ENCODE measurements around the gene FAM72B. TPM values are rescaled to one million over a fixed set of nuclear protein-coding genes. Genes with fewer than 3 reads are reported as not detected.
"Not testable (repeated sequence)": the region's sequence is repeated elsewhere in the genome, so short reads cannot be mapped to it uniquely, and the experiment has no call there.

Gene FAM72B
- total RNA-seq, 1 donor from 2014 or later = 0.82 TPM

DNA sequence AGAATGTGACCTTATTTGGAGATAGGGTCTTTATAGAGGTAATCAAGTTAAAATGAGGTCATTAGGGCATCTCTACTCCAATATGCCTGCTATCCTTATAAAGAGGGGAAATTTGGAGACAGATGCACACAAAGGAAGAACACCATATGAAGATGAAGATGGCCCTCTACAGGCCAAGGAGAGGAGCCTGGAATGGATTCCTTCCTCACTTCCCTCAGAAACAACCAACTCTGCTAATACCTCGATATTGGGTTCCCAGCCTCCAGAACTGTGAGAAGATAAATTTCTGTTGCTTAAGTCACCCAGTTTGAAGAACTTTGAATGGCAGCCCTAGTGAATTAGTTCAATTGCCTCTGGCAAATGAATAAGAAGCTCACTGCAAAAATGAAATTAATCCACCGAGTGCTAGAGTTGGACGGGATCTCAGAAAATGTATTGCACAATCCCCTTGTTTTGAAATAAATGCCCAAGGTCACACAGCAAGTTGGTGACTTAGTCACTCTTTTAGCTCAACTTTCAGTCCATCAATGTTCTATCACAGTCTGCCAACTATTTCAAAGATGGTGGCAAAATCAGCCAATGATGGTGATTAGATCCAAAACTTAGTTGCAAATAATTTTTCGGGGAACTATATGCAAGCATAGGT lies 27.1 kb downstream of the FAM72B start:
- not testable (repeated sequence) for DNase-seq (ENCODE audit: low spot score in 2 of 2); FAIRE-seq

DNA sequence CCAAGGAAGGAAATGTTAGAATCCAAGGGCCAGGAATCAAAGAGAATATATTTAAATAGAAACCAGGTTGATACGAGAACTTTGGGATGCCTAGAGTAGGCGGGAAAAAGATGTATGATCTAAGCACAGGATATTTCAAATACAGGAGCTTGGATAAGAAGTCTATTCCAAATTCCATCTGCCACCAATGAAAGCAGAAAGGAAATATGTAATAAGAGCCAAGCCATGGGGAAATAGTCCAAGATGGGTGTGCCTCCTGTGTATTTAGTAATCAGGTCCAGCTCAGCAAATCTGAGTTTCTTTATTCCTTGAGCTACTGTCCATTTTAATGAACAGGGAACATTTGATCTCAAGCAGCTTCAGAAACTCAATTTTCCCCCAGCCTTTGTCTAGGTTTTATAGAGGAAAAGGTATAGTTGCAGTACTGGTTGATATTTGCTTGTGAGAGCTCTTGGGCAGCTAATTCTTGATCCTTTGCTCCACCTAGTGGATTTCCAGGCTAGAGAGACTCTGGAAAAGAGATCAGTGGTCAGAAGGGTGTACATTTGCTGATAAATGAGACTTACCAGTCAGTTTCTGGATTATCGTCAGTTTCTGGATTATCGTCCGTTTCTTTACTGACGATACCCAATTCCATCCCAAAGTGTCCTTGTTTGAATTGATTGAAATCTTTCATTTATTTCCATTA lies 28.3 kb downstream of the FAM72B start:
- not testable (repeated sequence) for FAIRE-seq; DNase-seq (ENCODE audit: low spot score in 2 of 2)

DNA sequence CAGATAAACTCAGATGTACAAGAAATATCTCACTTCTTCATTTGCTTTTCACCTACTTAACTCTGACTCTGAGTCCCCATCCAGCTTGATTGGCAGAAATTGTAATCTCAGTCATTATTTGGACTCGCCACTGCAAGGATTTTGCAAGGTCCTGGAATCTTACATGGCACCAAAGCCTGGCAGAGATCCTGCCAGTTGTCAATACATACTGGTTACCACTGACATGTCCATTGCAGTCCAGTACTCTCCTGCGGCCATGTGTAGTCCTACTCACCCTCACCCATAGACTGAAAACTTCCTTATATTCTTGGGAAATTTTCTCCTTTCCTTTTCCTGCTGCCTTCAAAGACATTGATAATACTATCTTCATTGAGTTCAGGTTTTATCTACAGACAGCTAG lies 29.3 kb downstream of the FAM72B start:
- not testable (repeated sequence) for FAIRE-seq; DNase-seq (ENCODE audit: low spot score in 2 of 2)

DNA sequence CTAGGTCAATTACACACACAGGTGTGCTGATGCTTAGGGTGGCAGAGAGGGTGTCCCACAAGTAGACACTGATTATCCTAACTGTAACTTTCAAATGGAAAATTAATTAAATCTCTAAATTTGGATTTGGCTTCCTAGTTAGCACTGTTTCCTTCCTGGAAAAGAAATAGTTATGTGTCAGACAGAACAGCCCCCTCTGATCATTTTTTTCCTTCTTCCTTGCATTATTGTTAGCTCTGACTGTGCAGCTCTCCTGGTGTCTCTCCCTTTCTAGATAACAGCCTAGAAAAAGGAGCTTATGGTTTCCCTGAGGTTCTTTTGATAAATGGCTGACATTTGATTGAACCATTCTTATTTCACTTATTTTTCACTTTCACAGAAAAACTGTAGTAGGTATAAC lies 31.4 kb downstream of the FAM72B start:
- FAIRE-seq; DNase-seq (ENCODE audit: low spot score in 2 of 2): not testable (repeated sequence)

DNA sequence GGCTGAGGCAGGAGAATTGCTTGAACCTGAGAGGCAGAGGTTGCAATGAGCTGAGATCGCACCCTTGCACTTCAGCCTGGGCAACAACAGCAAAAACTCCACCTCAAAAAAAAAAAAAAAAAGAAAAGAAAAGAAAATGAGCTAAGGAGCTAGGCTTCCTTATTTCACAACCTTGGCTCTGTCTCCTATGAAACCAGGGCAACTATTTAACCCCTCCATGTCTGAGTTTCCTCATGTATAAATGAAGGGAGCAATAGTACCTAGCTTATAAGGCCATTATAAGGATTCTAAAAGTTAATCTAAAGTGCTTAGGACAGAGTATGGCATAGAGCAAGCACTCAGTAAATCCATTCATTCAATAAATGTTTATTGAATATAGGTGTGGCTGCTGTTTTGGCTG lies 32.8 kb downstream of the FAM72B start:
- DNase-seq (ENCODE audit: low spot score in 2 of 2); FAIRE-seq: not testable (repeated sequence)

DNA sequence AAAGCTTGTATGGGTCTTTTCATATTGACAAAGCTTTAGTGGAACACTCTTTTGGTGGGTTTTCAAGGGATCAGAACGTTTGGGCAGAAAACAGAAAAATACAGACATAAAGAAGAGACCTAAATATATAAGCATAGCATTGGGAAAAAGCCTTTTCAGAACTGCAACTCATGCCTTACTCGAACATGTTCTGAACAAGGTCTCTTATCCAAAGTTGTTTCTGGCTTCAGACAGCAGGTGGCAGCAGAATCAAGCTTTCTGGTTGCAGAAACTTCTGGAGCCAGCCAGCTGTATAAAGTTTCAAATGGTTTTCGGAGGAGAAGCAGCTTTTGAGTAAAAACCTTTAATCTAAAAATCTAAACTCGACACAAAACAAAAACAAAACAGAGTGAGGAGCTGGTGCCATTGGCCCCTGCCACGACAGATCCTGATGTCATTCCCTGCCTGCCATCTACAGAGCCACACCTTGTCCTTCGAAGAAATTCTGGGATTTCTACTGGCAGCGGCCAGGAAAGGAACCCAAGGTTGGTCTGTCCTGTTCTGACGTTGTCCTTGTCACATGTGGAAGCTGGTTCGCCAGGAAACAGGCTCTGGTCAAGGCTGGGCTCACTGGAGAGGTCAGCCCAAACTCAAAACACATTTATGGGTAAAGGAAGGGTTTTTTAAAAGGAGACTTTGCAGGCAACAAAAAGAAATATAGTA lies 35.5 kb downstream of the FAM72B start:
- not testable (repeated sequence) for DNase-seq (ENCODE audit: low spot score in 2 of 2)
- FAIRE-seq = peak; percentile 71

DNA sequence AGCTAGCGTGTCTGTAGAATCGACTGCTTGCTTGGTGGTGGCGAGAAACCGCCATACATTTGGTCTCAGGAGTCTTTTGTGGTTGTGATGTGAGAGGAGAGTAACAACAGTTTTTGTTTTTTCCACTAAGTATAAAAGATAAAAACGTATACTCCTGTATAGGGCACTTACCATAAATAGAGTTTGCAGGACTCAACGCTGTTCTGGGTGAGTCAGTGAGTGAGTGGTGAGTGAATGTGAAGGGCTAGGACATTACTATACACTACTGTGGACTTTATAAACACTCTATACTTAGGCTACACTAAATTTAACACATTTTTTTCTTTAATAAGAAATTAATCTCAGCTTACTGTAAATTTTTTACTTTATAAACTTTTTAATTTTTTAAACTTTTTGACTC lies 43.7 kb downstream of the FAM72B start:
- FAIRE-seq; DNase-seq (ENCODE audit: low spot score in 2 of 2): not testable (repeated sequence)

DNA sequence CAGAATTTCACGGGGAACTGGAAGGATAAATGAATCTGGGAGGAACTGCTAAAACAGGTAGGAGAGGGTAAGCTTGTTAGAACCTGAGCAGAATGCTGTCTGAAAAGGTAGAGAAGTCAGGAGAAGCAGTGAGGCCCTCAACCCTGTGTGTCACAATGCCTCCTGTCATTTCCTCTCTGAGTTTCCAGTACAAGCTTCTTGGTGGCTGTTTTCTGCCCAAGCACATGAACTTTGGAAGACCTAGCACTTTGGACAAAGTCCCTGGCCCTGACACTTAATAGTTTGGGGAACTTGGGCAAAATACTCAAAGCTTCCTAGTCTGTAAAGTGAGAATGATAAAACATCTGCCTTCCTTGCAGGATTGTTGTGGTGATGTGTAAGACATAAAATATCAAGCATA lies 52.6 kb downstream of the FAM72B start:
- not testable (repeated sequence) for DNase-seq (ENCODE audit: low spot score in 2 of 2); FAIRE-seq

DNA sequence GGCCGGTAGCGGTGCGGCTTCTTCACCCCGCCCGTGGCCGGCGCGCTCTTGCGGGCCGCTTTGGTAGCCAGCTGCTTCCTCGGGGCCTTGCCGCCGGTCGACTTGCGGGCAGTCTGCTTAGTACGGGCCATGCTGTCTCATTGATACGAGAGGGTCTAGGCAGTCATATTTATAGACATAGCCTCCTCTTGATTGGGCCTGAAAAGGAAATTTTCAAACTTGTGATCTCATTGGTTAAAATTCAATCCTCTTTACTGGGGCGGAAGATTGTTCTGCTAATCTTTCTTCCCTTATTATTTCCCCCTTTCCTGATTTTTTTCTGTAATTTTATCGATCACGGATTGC lies 65.7 kb downstream of the FAM72B start:
- DNase-seq (ENCODE audit: low spot score in 2 of 2); FAIRE-seq: not testable (repeated sequence)

Other genes with a start within 250 kb of the FAM72B start
- 51.0 TPM for gene SRGAP2C, start 635 bp upstream of the FAM72B start, total RNA-seq

All from frontal cortex (tissue), 4 donors.